LNCAP (cell line): ENCODE results near the gene ARL3.

Experiments used
- CTCF ChIP-seq: fragments of 450-650 bp; IDR thresholded peaks from 2 replicates; pipeline ENCODE4 v1.5.1; 2017; ENCODE audit warnings: mild to moderate bottlenecking

The ARL3 gene

GRCh38 chr10:102676534-102677315, 37.5 kb downstream of the ARL3 start:
- no peak for TF ChIP-seq CTCF

GRCh38 chr10:102675666-102676533, 38.3 kb downstream of the ARL3 start:
- no peak for TF ChIP-seq CTCF

- no peak for TF ChIP-seq CTCF
Observed at GRCh38 chr10:102675011-102675665, 39.1 kb downstream of the ARL3 start.

GRCh38 chr10:102674566-102674965, 39.6 kb downstream of the ARL3 start:
- no peak for TF ChIP-seq CTCF

GRCh38 chr10:102673819-102674511, 40.2 kb downstream of the ARL3 start:
- no peak for TF ChIP-seq CTCF

GRCh38 chr10:102673236-102673818, 40.9 kb downstream of the ARL3 start:
- TF ChIP-seq CTCF, result no peak
